ENCODE data around the gene KLF4. TPM values are rescaled to one million over a fixed set of nuclear protein-coding genes. Genes with fewer than 3 reads are reported as not detected.

Gene KLF4
- total RNA-seq, 1 donor from 2014 or later = 1.0 TPM

- Mint-ChIP-seq H3K27ac (no peak overlapping the region), H3K4me1 (peaks cover 5% of the 10 kb centered on the region), H3K4me3 (no peak overlapping the region), H3K27me3 (peaks cover 20% of the 10 kb centered on the region), H3K36me3 (ENCODE audit: low read depth) (no peaks in the 10 kb centered on the region), H3K9me3 (no peaks in the 10 kb centered on the region)
- ChIA-PET CTCF (interaction anchor here (0.8 to 1.7 kb wide), 2 partner anchors 1082 to 1278 kb away, joined by 3 to 25 read pairs; no protein-coding TSS in a partner anchor), POLR2A (no interaction called here)
- DNase-seq = no peak
- no peak for TF ChIP-seq CTCF (IDR thresholded peaks at IDR 0.05)
- intact Hi-C loops (cut with micrococcal nuclease) = loop anchor here (1.0 to 10.0 kb wide), 3 partner anchors 1279 to 1531 kb away; partner anchors contain the start of gene CTNNAL1
- no peak for ATAC-seq (ENCODE audit: low read depth)
Observed at GRCh38 chr9:107483666-107484065, 5.9 kb downstream of the KLF4 start.

- POLR2A ChIA-PET = interaction anchor here (0.6 kb wide), 1 partner anchor 183 kb away, joined by 9 read pairs; no protein-coding TSS in a partner anchor
- no peak for TF ChIP-seq CTCF (IDR thresholded peaks at IDR 0.05)
- Mint-ChIP-seq H3K9me3 (no peaks in the 10 kb centered on the region), H3K27me3 (peaks cover 16% of the 10 kb centered on the region), H3K27ac (no peak overlapping the region), H3K36me3 (ENCODE audit: low read depth) (no peaks in the 10 kb centered on the region), H3K4me3 (no peak overlapping the region), H3K4me1 (no peaks in the 10 kb centered on the region)
- CTCF ChIA-PET = interaction anchor here (2.4 kb wide), 1 partner anchor 1085 kb away, joined by 11 read pairs; no protein-coding TSS in a partner anchor
- intact Hi-C loops (cut with micrococcal nuclease) = loop anchor here (5.0 to 10.0 kb wide), 2 partner anchors 1471 to 1534 kb away; partner anchors contain the start of gene CTNNAL1
- ATAC-seq (ENCODE audit: low read depth) = no peak
- DNase-seq = no peak
Observed at GRCh38 chr9:107481035-107481434, 8.5 kb downstream of the KLF4 start.

- no peak overlapping the region for H3K4me3 Mint-ChIP-seq
- ATAC-seq (ENCODE audit: low read depth) (no peak), DNase-seq (no peak)
- H3K4me1 Mint-ChIP-seq = no peaks in the 10 kb centered on the region
- H3K9me3 Mint-ChIP-seq = no peaks in the 10 kb centered on the region
- H3K27me3 Mint-ChIP-seq = peaks cover 11% of the 10 kb centered on the region
- ChIA-PET POLR2A (no interaction called here), CTCF (interaction anchor here (2.4 kb wide), 1 partner anchor 1085 kb away, joined by 11 read pairs; no protein-coding TSS in a partner anchor)
- no peak for TF ChIP-seq CTCF (IDR thresholded peaks at IDR 0.05)
- intact Hi-C loops (cut with micrococcal nuclease) = loop anchor here (5.0 to 10.0 kb wide), 2 partner anchors 1472 to 1534 kb away; partner anchors contain the start of gene CTNNAL1
- no peak overlapping the region for H3K27ac Mint-ChIP-seq
- H3K36me3 Mint-ChIP-seq (ENCODE audit: low read depth) = no peaks in the 10 kb centered on the region
Observed at GRCh38 chr9:107480386-107480789, 9.2 kb downstream of the KLF4 start.

- ATAC-seq (ENCODE audit: low read depth) (no peak), DNase-seq (no peak)
- no peaks in the 10 kb centered on the region for H3K9me3 Mint-ChIP-seq
- no peaks in the 10 kb centered on the region for H3K4me1 Mint-ChIP-seq
- H3K4me3 Mint-ChIP-seq = no peak overlapping the region
- peaks cover 6% of the 10 kb centered on the region for H3K27me3 Mint-ChIP-seq
- CTCF ChIA-PET = no interaction called here
- POLR2A ChIA-PET = no interaction called here
- no peaks in the 10 kb centered on the region for H3K36me3 Mint-ChIP-seq (ENCODE audit: low read depth)
- intact Hi-C loops (cut with micrococcal nuclease) = no loop called here
- no peak overlapping the region for H3K27ac Mint-ChIP-seq
- TF ChIP-seq CTCF (IDR thresholded peaks at IDR 0.05) = no peak
Observed at GRCh38 chr9:107478805-107479204, 10.8 kb downstream of the KLF4 start.

GRCh38 chr9:107474124-107474523 lies 15.4 kb downstream of the KLF4 start:
- Mint-ChIP-seq H3K4me3 (no peak overlapping the region), H3K36me3 (ENCODE audit: low read depth) (no peaks in the 10 kb centered on the region), H3K9me3 (no peaks in the 10 kb centered on the region), H3K27ac (no peak overlapping the region), H3K27me3 (peaks cover 4% of the 10 kb centered on the region), H3K4me1 (no peaks in the 10 kb centered on the region)
- ATAC-seq (ENCODE audit: low read depth) (no peak), DNase-seq (no peak)
- intact Hi-C loops (cut with micrococcal nuclease) = no loop called here
- ChIA-PET POLR2A (no interaction called here), CTCF (no interaction called here)
- no peak for TF ChIP-seq CTCF (IDR thresholded peaks at IDR 0.05)
